Sigmoid colon (tissue), 4 donors: ENCODE data around the gene EGLN1.

Experiments
- EP300 ChIP-seq, 4 donors: sonication (generic); formaldehyde crosslinking; IDR thresholded peaks; one replicate each; pipeline ENCODE4 v1.6.1; 2017; ENCODE audit warnings: antibody characterized with exemption in 4 of 4
- POLR2A ChIP-seq, 2 donors: fragments of 450-650 bp; IDR thresholded peaks; one replicate each; pipeline ENCODE4 v1.6.1; 2016; ENCODE audit warnings: antibody characterized with exemption in 2 of 2, mild to moderate bottlenecking in 2 of 2, moderate library complexity in 2 of 2
- POLR2AphosphoS5 ChIP-seq, 4 donors: sonication (generic); formaldehyde crosslinking; IDR thresholded peaks; one replicate each; pipeline ENCODE4 v1.6.1; 2017; ENCODE audit warnings: antibody characterized with exemption in 4 of 4
- TF ChIP-seq, protein P1 (sequence below), 4 experiments: fragments of 450-650 bp in 3 of 4; fragments of 200-600 bp in 1 of 4; IDR thresholded peaks; one replicate each; pipeline ENCODE4 v1.5.1; 2016 to 2019; ENCODE audit warnings: antibody characterized with exemption in 4 of 4, mild to moderate bottlenecking in 3 of 4, moderate library complexity in 2 of 4

DNA sequence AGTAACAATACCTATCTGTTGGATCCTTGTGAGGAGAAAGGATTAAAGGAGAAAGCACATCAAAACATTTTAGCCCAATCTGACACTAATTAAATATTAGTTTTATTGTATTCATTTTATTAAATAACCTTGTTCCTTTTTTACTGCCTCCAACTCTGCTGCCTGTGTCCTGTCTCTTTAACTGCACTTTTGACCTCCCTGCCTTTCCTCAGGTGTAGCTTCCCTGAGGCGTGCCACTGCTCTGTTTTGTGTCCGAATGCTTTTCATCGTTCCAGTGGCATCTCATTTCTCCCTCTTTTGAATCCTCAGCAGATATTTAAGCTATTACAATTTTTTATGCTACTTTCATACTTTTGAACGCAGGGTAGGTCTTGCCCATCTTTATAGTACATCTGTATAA lies 73.6 kb downstream of the EGLN1 start:
- TF ChIP-seq, protein P1, sequence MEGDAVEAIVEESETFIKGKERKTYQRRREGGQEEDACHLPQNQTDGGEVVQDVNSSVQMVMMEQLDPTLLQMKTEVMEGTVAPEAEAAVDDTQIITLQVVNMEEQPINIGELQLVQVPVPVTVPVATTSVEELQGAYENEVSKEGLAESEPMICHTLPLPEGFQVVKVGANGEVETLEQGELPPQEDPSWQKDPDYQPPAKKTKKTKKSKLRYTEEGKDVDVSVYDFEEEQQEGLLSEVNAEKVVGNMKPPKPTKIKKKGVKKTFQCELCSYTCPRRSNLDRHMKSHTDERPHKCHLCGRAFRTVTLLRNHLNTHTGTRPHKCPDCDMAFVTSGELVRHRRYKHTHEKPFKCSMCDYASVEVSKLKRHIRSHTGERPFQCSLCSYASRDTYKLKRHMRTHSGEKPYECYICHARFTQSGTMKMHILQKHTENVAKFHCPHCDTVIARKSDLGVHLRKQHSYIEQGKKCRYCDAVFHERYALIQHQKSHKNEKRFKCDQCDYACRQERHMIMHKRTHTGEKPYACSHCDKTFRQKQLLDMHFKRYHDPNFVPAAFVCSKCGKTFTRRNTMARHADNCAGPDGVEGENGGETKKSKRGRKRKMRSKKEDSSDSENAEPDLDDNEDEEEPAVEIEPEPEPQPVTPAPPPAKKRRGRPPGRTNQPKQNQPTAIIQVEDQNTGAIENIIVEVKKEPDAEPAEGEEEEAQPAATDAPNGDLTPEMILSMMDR (IDR thresholded peaks at IDR 0.05): no peak
- no peak for TF ChIP-seq POLR2AphosphoS5 (IDR thresholded peaks at IDR 0.05)
- TF ChIP-seq POLR2A (IDR thresholded peaks at IDR 0.05): no peak
- no peak for TF ChIP-seq EP300 (IDR thresholded peaks at IDR 0.05)
